B cell (primary cell): Measurements from ENCODE around the gene PHACTR1. TPM values are rescaled to one million over a fixed set of nuclear protein-coding genes. Genes with fewer than 3 reads are reported as not detected.

Experiments used
- ATAC-seq: fragments of 200-7000 bp; cut with Tn5 transposase; one replicate; pipeline ENCODE4 v1.10.0; 2021; ENCODE audit warnings: low read depth, mild to moderate bottlenecking, moderate number of reproducible peaks, moderate library complexity
- CTCF ChIA-PET: fragments of 350-600 bp; sonication (Branson Sonifier 250); formaldehyde crosslinking; loops from one replicate; lab custom pipeline; 2021; ENCODE audit warnings: antibody characterized with exemption, inconsistent platforms; lab: Charles Lee
- POLR2A ChIA-PET: fragments of 350-600 bp; sonication (Branson Sonifier 250); formaldehyde crosslinking; loops from one replicate; lab custom pipeline; 2021; ENCODE audit warnings: antibody characterized with exemption; lab: Charles Lee
- DNase-seq: peaks from one replicate; pipeline ENCODE4 v3.0.0; 2013
- H2AFZ ChIP-seq: 2 replicates; pipeline ENCODE4 v1.6.1; 2012; ENCODE audit warnings: mild to moderate bottlenecking, low read depth, low read length; ENCODE audit not compliant: insufficient read depth, poor library complexity, severe bottlenecking
- H3K27ac ChIP-seq, 2 donors: 1 replicate in 1 of 2; 2 replicates in 1 of 2; pipeline ENCODE4 v1.5.1; 2012 to 2013; ENCODE audit warnings: low read length in 2 of 2, mild to moderate bottlenecking in 2 of 2, moderate library complexity in 1 of 2
- H3K27me3 ChIP-seq, 4 experiments: fragments of 200-600 bp in 1 of 4; sonication (generic) in 1 of 4; replicated peaks in 1 of 4; 1 replicate in 2 of 4; 2 replicates in 2 of 4; pipeline versions ENCODE4 v1.6.1 to v1.7.0; 2013 to 2016; ENCODE audit warnings: low read length in 3 of 4, mild to moderate bottlenecking in 2 of 4, mixed read lengths in 1 of 4, moderate library complexity in 1 of 4; ENCODE audit not compliant: insufficient read depth in 4 of 4, control insufficient read depth in 3 of 4; ENCODE audit errors: control extremely low read depth in 1 of 4
- H3K36me3 ChIP-seq, 2 experiments: replicated peaks in 1 of 2; 1 replicate in 1 of 2; 2 replicates in 1 of 2; pipeline versions ENCODE4 v1.6.1 to v1.7.1; 2013; ENCODE audit warnings: low read length in 1 of 2; ENCODE audit not compliant: insufficient read depth in 2 of 2, control insufficient read depth in 1 of 2; ENCODE audit errors: control extremely low read depth in 1 of 2, extremely low read depth in 1 of 2
- H3K4me1 ChIP-seq, 2 donors: fragments of 200-600 bp in 1 of 2; sonication (generic) in 1 of 2; 1 replicate in 1 of 2; 2 replicates in 1 of 2; pipeline versions ENCODE4 v1.5.1 to v1.6.1; 2013 to 2017; ENCODE audit warnings: low read length in 2 of 2; ENCODE audit not compliant: control insufficient read depth in 2 of 2, insufficient read depth in 2 of 2
- H3K4me2 ChIP-seq: replicated peaks from 2 replicates; pipeline ENCODE3; 2012; ENCODE audit warnings: mild to moderate bottlenecking, low read depth, low read length; ENCODE audit not compliant: poor library complexity, severe bottlenecking
- H3K4me3 ChIP-seq, 5 experiments: fragments of 200-600 bp in 1 of 5; sonication (generic) in 1 of 5; 1 replicate in 3 of 5; 2 replicates in 2 of 5; pipeline versions ENCODE4 v1.5.1 to v1.7.0; 2011 to 2016; ENCODE audit warnings: low read length in 4 of 5, mild to moderate bottlenecking in 4 of 5, low read depth in 2 of 5, control low read depth in 1 of 5, moderate library complexity in 1 of 5; ENCODE audit not compliant: insufficient read depth in 1 of 5; ENCODE audit errors: control extremely low read depth in 1 of 5, extremely low read depth in 1 of 5
- H3K79me2 ChIP-seq: fragments of 200-600 bp; sonication (generic); one replicate; pipeline ENCODE4 v1.6.0; 2016; ENCODE audit warnings: low read length; ENCODE audit not compliant: control insufficient read depth, insufficient read depth
- H3K9ac ChIP-seq: fragments of 200-600 bp; sonication (generic); 2 replicates; pipeline ENCODE4 v1.6.1; 2017; ENCODE audit warnings: mild to moderate bottlenecking, low read length, moderate library complexity
- H3K9me3 ChIP-seq, 3 donors: one replicate each; pipeline versions ENCODE4 v1.6.1 to v1.7.1; 2013; ENCODE audit warnings: low read length in 2 of 3; ENCODE audit not compliant: control insufficient read depth in 2 of 3, insufficient read depth in 1 of 3; ENCODE audit errors: control extremely low read depth in 1 of 3
- H4K20me1 ChIP-seq: 2 replicates; pipeline ENCODE4 v1.6.0; 2012; ENCODE audit warnings: mild to moderate bottlenecking, low read length; ENCODE audit not compliant: insufficient read depth, control insufficient read depth, poor library complexity, severe bottlenecking
- H3K27ac Mint-ChIP-seq: one replicate; pipeline ENCODE4 v1.8.0; 2021; ENCODE audit warnings: mixed read lengths
- H3K27me3 Mint-ChIP-seq: one replicate; pipeline ENCODE4 v1.8.0; 2021; ENCODE audit warnings: mixed read lengths
- H3K4me1 Mint-ChIP-seq: one replicate; pipeline ENCODE4 v1.8.0; 2021; ENCODE audit warnings: mixed read lengths
- H3K4me3 Mint-ChIP-seq: one replicate; pipeline ENCODE4 v1.8.0; 2021; ENCODE audit warnings: mixed read lengths
- H3K9me3 Mint-ChIP-seq: one replicate; pipeline ENCODE4 v1.8.0; 2022; ENCODE audit warnings: mixed read lengths; ENCODE audit not compliant: insufficient read depth
- EZH2 ChIP-seq: IDR thresholded peaks from 2 replicates; pipeline ENCODE4 v1.6.1; 2012; ENCODE audit warnings: borderline replicate concordance, low read depth, mild to moderate bottlenecking, moderate library complexity, low read length; ENCODE audit not compliant: insufficient read depth, poor library complexity, severe bottlenecking
- WGBS: methylation state at CpG from one replicate; pipeline ENCODE4 v1.1.5; 2013; ENCODE audit warnings: missing lambda C conversion rate; ENCODE audit not compliant: insufficient coverage; 5-methylcytosine and 5-hydroxymethylcytosine counted together
- intact Hi-C: fragments of 100-400 bp; cut with micrococcal nuclease; formaldehyde crosslinking; loops from one replicate; pipeline ENCODE4 v1.10.0; 2022
- polyA plus RNA-seq: library from polyadenylated mRNA; depleted of rRNA; stranded (reverse); fragments of >200 nt; gene quantifications from 2 replicates; pipeline ENCODE4 v1.2.3, GENCODE V29; 2012
- total RNA-seq, 2 donors: library from RNA; stranded (reverse); fragments of 120-200 nt in 1 of 2; gene quantifications; 1 replicate in 1 of 2; 2 replicates in 1 of 2; pipeline versions ENCODE4 v1.2.3 to v1.2.4, GENCODE V29; 2013 to 2022
- TF ChIP-seq, protein P1 (sequence below): fragments of 200-600 bp; IDR thresholded peaks from one replicate; pipeline ENCODE4 v1.8.0; 2022; ENCODE audit warnings: antibody characterized with exemption, mild to moderate bottlenecking

Gene PHACTR1
- total and polyA plus RNA-seq, 2 donors (not counting 1 experiment from before 2014, with no cell fraction given): 30.2 to 129 TPM

DNA sequence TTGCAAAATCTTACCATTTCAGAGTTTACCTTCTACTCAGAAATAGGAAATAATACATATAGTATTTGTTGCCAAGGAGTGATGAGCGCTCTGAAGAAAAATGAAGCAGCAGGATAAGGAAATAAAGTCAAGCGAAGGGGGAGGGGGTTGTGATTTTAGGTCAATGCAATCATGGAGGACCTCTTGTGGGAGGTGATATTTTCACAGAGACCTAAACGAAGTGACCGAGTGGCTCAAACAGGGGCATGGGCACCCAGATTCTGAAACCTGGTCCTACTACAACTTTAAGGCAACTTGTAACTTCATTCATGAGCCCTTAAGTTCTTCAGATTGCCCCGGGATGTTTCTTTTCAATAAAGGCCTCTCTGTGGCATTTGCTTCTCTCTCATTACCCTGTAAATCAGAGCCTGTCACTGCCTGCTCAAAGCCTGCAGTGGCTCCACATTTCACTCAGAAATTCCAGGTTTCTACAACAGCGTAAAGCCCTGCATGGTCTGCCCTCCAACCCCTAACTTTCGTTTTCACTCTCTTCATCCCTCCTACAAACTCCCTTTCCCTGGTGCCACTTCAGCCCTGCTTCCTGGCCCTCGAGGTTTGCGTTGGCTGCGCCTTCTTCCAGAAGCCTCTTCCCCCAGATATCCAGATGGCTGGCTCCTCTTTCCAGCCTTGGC is 449.1 kb downstream of the PHACTR1 start:
- H3K4me1 ChIP-seq: peaks cover 0 to 3% of the 10 kb centered on the region in 2 donors
- no peak overlapping the region for H3K4me2 ChIP-seq
- Mint-ChIP-seq H3K4me3 (no peak overlapping the region), H3K27ac (no peak overlapping the region), H3K9me3 (no peaks in the 10 kb centered on the region), H3K4me1 (peaks cover 2% of the 10 kb centered on the region), H3K27me3 (peaks cover 18% of the 10 kb centered on the region)
- DNase-seq (no peak), ATAC-seq (no peak)
- H3K9me3 ChIP-seq: peaks cover 0 to 4% (median 0%) of the 10 kb centered on the region in 3 donors
- no peak overlapping the region for H2AFZ ChIP-seq
- no peak for TF ChIP-seq EZH2
- TF ChIP-seq, protein P1, sequence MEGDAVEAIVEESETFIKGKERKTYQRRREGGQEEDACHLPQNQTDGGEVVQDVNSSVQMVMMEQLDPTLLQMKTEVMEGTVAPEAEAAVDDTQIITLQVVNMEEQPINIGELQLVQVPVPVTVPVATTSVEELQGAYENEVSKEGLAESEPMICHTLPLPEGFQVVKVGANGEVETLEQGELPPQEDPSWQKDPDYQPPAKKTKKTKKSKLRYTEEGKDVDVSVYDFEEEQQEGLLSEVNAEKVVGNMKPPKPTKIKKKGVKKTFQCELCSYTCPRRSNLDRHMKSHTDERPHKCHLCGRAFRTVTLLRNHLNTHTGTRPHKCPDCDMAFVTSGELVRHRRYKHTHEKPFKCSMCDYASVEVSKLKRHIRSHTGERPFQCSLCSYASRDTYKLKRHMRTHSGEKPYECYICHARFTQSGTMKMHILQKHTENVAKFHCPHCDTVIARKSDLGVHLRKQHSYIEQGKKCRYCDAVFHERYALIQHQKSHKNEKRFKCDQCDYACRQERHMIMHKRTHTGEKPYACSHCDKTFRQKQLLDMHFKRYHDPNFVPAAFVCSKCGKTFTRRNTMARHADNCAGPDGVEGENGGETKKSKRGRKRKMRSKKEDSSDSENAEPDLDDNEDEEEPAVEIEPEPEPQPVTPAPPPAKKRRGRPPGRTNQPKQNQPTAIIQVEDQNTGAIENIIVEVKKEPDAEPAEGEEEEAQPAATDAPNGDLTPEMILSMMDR: no peak
- intact Hi-C loops: no loop called here
- H3K79me2 ChIP-seq: no peaks in the 10 kb centered on the region
- no peak overlapping the region for H3K9ac ChIP-seq
- 69% methylated on average over 7 of the region's 10 CpGs for WGBS
- CTCF ChIA-PET: no interaction called here
- POLR2A ChIA-PET: no interaction called here
- no peak overlapping the region for H3K4me3 ChIP-seq
- H4K20me1 ChIP-seq: no peaks in the 10 kb centered on the region
- H3K27me3 ChIP-seq: no peaks in the 10 kb centered on the region
- H3K36me3 ChIP-seq: no peaks in the 10 kb centered on the region
- H3K27ac ChIP-seq: no peak overlapping the region

DNA sequence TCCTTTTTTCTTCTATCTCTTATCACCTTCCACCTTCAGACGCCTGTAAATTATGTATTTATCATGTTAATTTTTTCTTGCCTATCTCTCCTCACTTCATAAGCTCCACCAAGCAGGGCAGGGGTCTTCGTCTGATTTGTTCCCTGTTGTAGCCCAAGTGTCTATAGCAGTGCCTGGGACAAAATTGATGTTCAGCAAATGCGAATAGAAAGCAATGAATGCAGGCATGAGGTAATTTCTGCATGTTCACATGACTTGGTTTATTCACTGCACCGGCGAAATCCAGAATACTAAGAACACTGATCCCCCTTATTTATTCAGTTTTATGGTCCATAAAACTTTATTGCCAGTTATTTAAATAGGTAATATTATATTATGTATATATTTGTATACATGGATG is 449.7 kb downstream of the PHACTR1 start:
- ATAC-seq: no peak
- ChIA-PET CTCF (no interaction called here), POLR2A (no interaction called here)
- H3K9me3 ChIP-seq: peaks cover 0 to 4% (median 0%) of the 10 kb centered on the region in 3 donors
- H3K4me3 ChIP-seq: no peak overlapping the region
- H3K27me3 Mint-ChIP-seq: peaks cover 22% of the 10 kb centered on the region
- H3K4me2 ChIP-seq: no peak overlapping the region
- H4K20me1 ChIP-seq: no peaks in the 10 kb centered on the region
- no peaks in the 10 kb centered on the region for H3K9me3 Mint-ChIP-seq
- peaks cover 0 to 3% of the 10 kb centered on the region in 2 donors for H3K4me1 ChIP-seq
- no peaks in the 10 kb centered on the region for H3K36me3 ChIP-seq
- H3K27ac Mint-ChIP-seq: no peak overlapping the region
- TF ChIP-seq, protein P1: no peak
- no peak for TF ChIP-seq EZH2
- no peaks in the 10 kb centered on the region for H3K27me3 ChIP-seq
- peaks cover 2% of the 10 kb centered on the region for H3K4me1 Mint-ChIP-seq
- no peak overlapping the region for H2AFZ ChIP-seq
- DNase-seq: no peak
- no peak overlapping the region for H3K27ac ChIP-seq
- intact Hi-C loops: no loop called here
- no peak overlapping the region for H3K4me3 Mint-ChIP-seq
- H3K9ac ChIP-seq: no peak overlapping the region
- WGBS: 80% methylated on average over 1 of the region's 5 CpGs
- H3K79me2 ChIP-seq: no peaks in the 10 kb centered on the region
